MV-4-11 (cell line): ENCODE measurements around the gene ARMH3.

ENCODE experiments used
- DNase-seq: peaks from one replicate; lab custom pipeline; 2025; lab: John Stamatoyannopoulos, UW

The ARMH3 gene

GRCh38 chr10:101938305-101939007, 117.5 kb downstream of the ARMH3 start:
- peak; percentile 37 for DNase-seq

- DNase-seq = no peak
Observed at GRCh38 chr10:101935431-101935830, 120.5 kb downstream of the ARMH3 start.

- no peak for DNase-seq
Observed at GRCh38 chr10:101934686-101935305, 121.2 kb downstream of the ARMH3 start.

GRCh38 chr10:101933976-101934375, 122.0 kb downstream of the ARMH3 start:
- no peak for DNase-seq

- DNase-seq = peak; percentile 28
Observed at GRCh38 chr10:101932183-101932582, 123.8 kb downstream of the ARMH3 start.

GRCh38 chr10:101925027-101925426, 130.9 kb downstream of the ARMH3 start:
- no peak for DNase-seq

- DNase-seq = no peak
Observed at GRCh38 chr10:101923256-101923655, 132.7 kb downstream of the ARMH3 start.

GRCh38 chr10:101922846-101923245, 133.1 kb downstream of the ARMH3 start:
- no peak for DNase-seq

- DNase-seq = peak; percentile 47
Observed at GRCh38 chr10:101920546-101920945, 135.4 kb downstream of the ARMH3 start.

- DNase-seq = no peak
Observed at GRCh38 chr10:101919026-101919770, 136.8 kb downstream of the ARMH3 start.

GRCh38 chr10:101912561-101913179, 143.3 kb downstream of the ARMH3 start:
- DNase-seq = no peak

- DNase-seq = no peak
Observed at GRCh38 chr10:101906586-101907183, 149.3 kb downstream of the ARMH3 start.

- no peak for DNase-seq
Observed at GRCh38 chr10:101905251-101905650, 150.7 kb downstream of the ARMH3 start.

GRCh38 chr10:101903827-101904550, 152.0 kb downstream of the ARMH3 start:
- no peak for DNase-seq

- DNase-seq = no peak
Observed at GRCh38 chr10:101902820-101903145, 153.2 kb downstream of the ARMH3 start.

- no peak for DNase-seq
Observed at GRCh38 chr10:101902032-101902819, 153.7 kb downstream of the ARMH3 start.

GRCh38 chr10:101901340-101901739, 154.6 kb downstream of the ARMH3 start:
- no peak for DNase-seq

GRCh38 chr10:101897633-101898032, 158.3 kb downstream of the ARMH3 start:
- DNase-seq = no peak

GRCh38 chr10:101896225-101896877, 159.6 kb downstream of the ARMH3 start:
- no peak for DNase-seq

GRCh38 chr10:101895781-101896180, 160.2 kb downstream of the ARMH3 start:
- no peak for DNase-seq
